ENCODE results near the gene NCOA3.
"Not testable (repeated sequence)": the region's sequence is repeated elsewhere in the genome, so short reads cannot be mapped to it uniquely, and the experiment has no call there.

GRCh38 chr20:47554283-47554682 is 52.6 kb downstream of the NCOA3 start:
- TF ChIP-seq POLR2A, CTCF (IDR thresholded peaks at IDR 0.05): not testable (repeated sequence)

Measured in esophagus squamous epithelium (tissue), 4 donors.